GM18499 (cell line): Measurements from ENCODE around the gene COMMD7.

Experiments used
- ATAC-seq: cut with Tn5 transposase; IDR thresholded peaks from one replicate; pipeline ENCODE4 v1.9.1; 2021; ENCODE audit warnings: moderate number of reproducible peaks; ENCODE audit not compliant: insufficient read depth, unreplicated experiment

Gene COMMD7

DNA sequence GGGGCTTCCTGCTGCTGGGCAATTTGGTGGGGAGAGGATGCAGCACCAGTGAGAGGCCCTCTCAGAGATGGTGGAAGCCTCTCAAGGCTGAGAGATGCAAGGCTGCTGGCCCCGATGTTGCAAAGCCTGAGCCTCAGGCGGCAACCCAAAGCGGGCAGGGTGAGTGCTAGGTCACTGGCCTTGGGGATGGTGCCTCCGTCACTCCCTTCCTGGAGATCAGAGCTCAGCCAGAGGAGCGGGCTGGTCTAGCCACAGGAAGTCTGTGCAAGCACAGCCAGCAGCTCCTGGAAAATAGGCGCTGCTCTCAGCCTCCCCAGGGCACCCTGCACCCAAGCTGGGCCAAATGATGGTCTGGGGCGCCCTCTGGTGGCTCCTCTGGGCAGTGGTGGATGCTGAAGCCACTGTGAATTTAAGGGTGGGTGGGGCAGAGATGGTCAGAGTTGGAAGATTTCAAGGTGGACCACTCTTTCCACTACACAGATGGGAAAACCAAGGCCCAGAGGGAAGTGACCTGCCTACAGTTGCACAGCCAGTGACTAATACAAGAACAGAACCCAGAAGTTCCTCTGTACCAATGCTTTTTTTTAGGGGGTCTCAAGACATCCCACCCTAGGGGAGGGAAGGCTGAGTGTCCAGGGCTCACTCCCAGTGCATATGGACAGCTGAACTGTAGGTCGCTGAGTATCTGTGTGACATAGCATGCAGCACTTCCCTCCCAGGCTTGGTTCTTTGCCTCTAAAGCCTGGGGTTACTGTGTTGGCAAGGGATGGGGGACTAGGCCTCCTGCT, 90.3 kb downstream of the COMMD7 start:
- ATAC-seq: no peak
